ENCODE measurements around the gene ZDHHC1. TPM values are rescaled to one million over a fixed set of nuclear protein-coding genes. Genes with fewer than 3 reads are reported as not detected.

The ZDHHC1 gene
- total RNA-seq, 1 experiment from 2014 or later, result 1.0 TPM

GRCh38 chr16:67430504-67430976 is 14.3 kb upstream of the ZDHHC1 start:
- peaks cover 19% of the 10 kb centered on the region for H3K4me1 ChIP-seq
- POLR2A ChIA-PET, result interaction anchor here (0.6 to 1.2 kb wide), 9 partner anchors 12 to 184 kb away, joined by 3 to 12 read pairs (median 5); partner anchors contain the start of gene ATP6V0D1
- no peak for TF ChIP-seq CTCF (IDR thresholded peaks at IDR 0.05; ENCODE audit: insufficient read depth in 1 of 2, low read depth in 1 of 2, low read length in 1 of 2, severe bottlenecking in 1 of 2, unreplicated experiment in 1 of 2)
- BruUV-seq (replicated peaks), result TSS peak; percentile 52
- H3K36me3 ChIP-seq (ENCODE audit: control insufficient read depth, insufficient read depth, low read length), result no peaks in the 10 kb centered on the region
- H3K36me3 Mint-ChIP-seq (ENCODE audit: insufficient read depth, unreplicated experiment), result peaks cover 11% of the 10 kb centered on the region
- no peaks in the 10 kb centered on the region for H3K9me3 Mint-ChIP-seq (ENCODE audit: unreplicated experiment)
- no peaks in the 10 kb centered on the region for H3K27me3 ChIP-seq (replicated peaks; ENCODE audit: control insufficient read depth, insufficient read depth, low read length)
- no peaks in the 10 kb centered on the region for H3K27me3 Mint-ChIP-seq (ENCODE audit: insufficient read depth, unreplicated experiment)
- H3K9me3 ChIP-seq, result no peaks in the 10 kb centered on the region
- intact Hi-C loops (cut with micrococcal nuclease; ENCODE audit: unreplicated experiment), result loop anchor here (5.0 kb wide), 1 partner anchor 52 kb away; the partner anchor contains the start of genes AGRP and ATP6V0D1
- peak overlapping the region; percentile 91 for H3K4me3 Mint-ChIP-seq (ENCODE audit: unreplicated experiment)
- H3K4me1 Mint-ChIP-seq (ENCODE audit: low read depth, unreplicated experiment), result peaks cover 14% of the 10 kb centered on the region
- peak; percentile 79 to 82 for DNase-seq
- CTCF ChIA-PET, result interaction anchor here (0.6 to 1.5 kb wide), 15 partner anchors 11 to 1470 kb away, joined by 3 to 15 read pairs (median 6); partner anchors contain the start of genes ATP6V0D1 and FHOD1
- peak overlapping the region; percentile 89 for H3K27ac Mint-ChIP-seq (ENCODE audit: unreplicated experiment)
- H3K4me3 ChIP-seq (ENCODE audit: low read depth, low read length), result peak overlapping the region; percentile 56

- H3K9me3 ChIP-seq, result no peaks in the 10 kb centered on the region
- H3K36me3 ChIP-seq (ENCODE audit: control insufficient read depth, insufficient read depth, low read length), result no peaks in the 10 kb centered on the region
- peak overlapping the region; percentile 56 for H3K4me3 ChIP-seq (ENCODE audit: low read depth, low read length)
- ChIA-PET POLR2A (interaction anchor here (0.7 to 1.2 kb wide), 3 partner anchors 41 to 183 kb away, joined by 5 to 12 read pairs (median 11); partner anchors contain the start of gene ATP6V0D1), CTCF (interaction anchor here (1.1 to 1.5 kb wide), 6 partner anchors 10 to 183 kb away, joined by 4 to 15 read pairs (median 6); partner anchors contain the start of gene FHOD1)
- H3K4me1 ChIP-seq, result peaks cover 19% of the 10 kb centered on the region
- H3K27me3 ChIP-seq (replicated peaks; ENCODE audit: control insufficient read depth, insufficient read depth, low read length), result no peaks in the 10 kb centered on the region
- Mint-ChIP-seq H3K4me1 (ENCODE audit: low read depth, unreplicated experiment) (peaks cover 14% of the 10 kb centered on the region), H3K36me3 (ENCODE audit: insufficient read depth, unreplicated experiment) (peaks cover 11% of the 10 kb centered on the region), H3K27me3 (ENCODE audit: insufficient read depth, unreplicated experiment) (no peaks in the 10 kb centered on the region), H3K4me3 (ENCODE audit: unreplicated experiment) (peak overlapping the region; percentile 91), H3K9me3 (ENCODE audit: unreplicated experiment) (no peaks in the 10 kb centered on the region), H3K27ac (ENCODE audit: unreplicated experiment) (peak overlapping the region; percentile 89)
- BruUV-seq (replicated peaks), result no TSS peak
- no peak for DNase-seq
- intact Hi-C loops (cut with micrococcal nuclease; ENCODE audit: unreplicated experiment), result loop anchor here (2.0 to 5.0 kb wide), 2 partner anchors 17 to 52 kb away; partner anchors contain the start of genes AGRP and ATP6V0D1
- no peak for TF ChIP-seq CTCF (IDR thresholded peaks at IDR 0.05; ENCODE audit: insufficient read depth in 1 of 2, low read depth in 1 of 2, low read length in 1 of 2, severe bottlenecking in 1 of 2, unreplicated experiment in 1 of 2)
Measured at GRCh38 chr16:67429799-67430503, 13.7 kb upstream of the ZDHHC1 start.

GRCh38 chr16:67429053-67429798 is 12.9 kb upstream of the ZDHHC1 start:
- H3K4me3 Mint-ChIP-seq (ENCODE audit: unreplicated experiment), result peak overlapping the region; percentile 91
- TF ChIP-seq CTCF (IDR thresholded peaks at IDR 0.05; ENCODE audit: insufficient read depth in 1 of 2, low read depth in 1 of 2, low read length in 1 of 2, severe bottlenecking in 1 of 2, unreplicated experiment in 1 of 2), result no peak
- no peaks in the 10 kb centered on the region for H3K27me3 Mint-ChIP-seq (ENCODE audit: insufficient read depth, unreplicated experiment)
- H3K4me1 ChIP-seq, result peaks cover 24% of the 10 kb centered on the region
- ChIA-PET POLR2A (no interaction called here), CTCF (interaction anchor here (1.4 to 1.9 kb wide), 4 partner anchors 15 to 183 kb away, joined by 3 to 8 read pairs (median 4); no protein-coding TSS in a partner anchor)
- H3K9me3 Mint-ChIP-seq (ENCODE audit: unreplicated experiment), result no peaks in the 10 kb centered on the region
- H3K27ac Mint-ChIP-seq (ENCODE audit: unreplicated experiment), result no peak overlapping the region
- DNase-seq, result no peak
- intact Hi-C loops (cut with micrococcal nuclease; ENCODE audit: unreplicated experiment), result loop anchor here (2.0 kb wide), 1 partner anchor 18 kb away; no protein-coding TSS in a partner anchor
- no peak overlapping the region for H3K4me3 ChIP-seq (ENCODE audit: low read depth, low read length)
- H3K36me3 ChIP-seq (ENCODE audit: control insufficient read depth, insufficient read depth, low read length), result no peaks in the 10 kb centered on the region
- no peaks in the 10 kb centered on the region for H3K27me3 ChIP-seq (replicated peaks; ENCODE audit: control insufficient read depth, insufficient read depth, low read length)
- H3K36me3 Mint-ChIP-seq (ENCODE audit: insufficient read depth, unreplicated experiment), result peaks cover 11% of the 10 kb centered on the region
- no TSS peak for BruUV-seq (replicated peaks)
- H3K4me1 Mint-ChIP-seq (ENCODE audit: low read depth, unreplicated experiment), result peaks cover 14% of the 10 kb centered on the region
- H3K9me3 ChIP-seq, result no peaks in the 10 kb centered on the region

All from Caco-2 (cell line).